Measurements from ENCODE around the gene HBD. TPM values are rescaled to one million over a fixed set of nuclear protein-coding genes. Genes with fewer than 3 reads are reported as not detected.

The HBD gene
- total RNA-seq, 2 experiments from 2014 or later = not detected

- Histone ChIP-seq H3K27ac (ENCODE audit: low read depth, low read length, poor library complexity, severe bottlenecking) (no peak overlapping the region), H3K9me3 (ENCODE audit: low read length) (no peaks in the 10 kb centered on the region), H2AFZ (ENCODE audit: low read length) (no peak overlapping the region), H3K4me3 (ENCODE audit: low read depth, low read length, poor library complexity, severe bottlenecking) (no peak overlapping the region), H3K9me2 (ENCODE audit: insufficient read depth, low read length) (no peaks in the 10 kb centered on the region), H3K4me2 (ENCODE audit: low read length) (no peak overlapping the region), H3K36me3 (ENCODE audit: insufficient read depth, low read length) (no peaks in the 10 kb centered on the region), H4K20me1 (ENCODE audit: insufficient read depth, low read length) (no peaks in the 10 kb centered on the region), H3K79me2 (ENCODE audit: insufficient read depth, low read depth, low read length) (no peaks in the 10 kb centered on the region), H3K4me1 (ENCODE audit: insufficient read depth, low read length, poor library complexity, severe bottlenecking) (no peaks in the 10 kb centered on the region)
- intact Hi-C loops (cut with micrococcal nuclease; ENCODE audit: unreplicated experiment) = no loop called here
- no TSS peak for BruUV-seq (replicated peaks)
- DNase-seq (ENCODE audit: low spot score) = no peak
- ChIA-PET POLR2A (no interaction called here), CTCF (ENCODE audit: unreplicated experiment) (no interaction called here)
- TF ChIP-seq CTCF (conservative IDR thresholded peaks at IDR 0.05; ENCODE audit: low read length) (no peak), EZH2phosphoT487 (IDR thresholded peaks at IDR 0.05; ENCODE audit: borderline replicate concordance, low read depth, low read length) (no peak)
Observed at GRCh38 chr11:5232176-5232575, 2.1 kb downstream of the HBD start.

DNA sequence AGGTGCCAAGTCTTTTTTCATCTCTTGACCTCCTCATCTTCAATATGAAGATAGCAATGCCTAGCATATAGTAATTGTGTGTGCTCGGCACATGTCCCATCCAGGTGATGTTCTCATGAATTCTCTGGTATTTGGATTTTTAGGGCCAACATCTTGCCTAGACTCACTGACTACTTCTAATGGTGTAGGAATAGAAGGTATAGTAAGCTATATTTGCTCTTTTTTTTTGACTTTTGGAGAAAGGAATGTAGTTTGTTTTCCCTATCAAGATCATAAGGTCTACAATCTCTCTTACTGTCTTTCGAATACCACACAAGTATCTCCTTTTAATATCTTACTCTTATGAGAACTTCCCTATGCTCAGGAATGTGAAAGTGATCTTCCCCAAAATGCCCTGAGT, 3.2 kb downstream of the HBD start:
- TF ChIP-seq CTCF (conservative IDR thresholded peaks at IDR 0.05; ENCODE audit: low read length) (no peak), EZH2phosphoT487 (IDR thresholded peaks at IDR 0.05; ENCODE audit: borderline replicate concordance, low read depth, low read length) (no peak)
- no peaks in the 10 kb centered on the region for H3K4me1 ChIP-seq (ENCODE audit: insufficient read depth, low read length, poor library complexity, severe bottlenecking)
- no peak overlapping the region for H3K4me2 ChIP-seq (ENCODE audit: low read length)
- no peak overlapping the region for H2AFZ ChIP-seq (ENCODE audit: low read length)
- H3K9me3 ChIP-seq (ENCODE audit: low read length) = no peaks in the 10 kb centered on the region
- DNase-seq (ENCODE audit: low spot score) = no peak
- no peaks in the 10 kb centered on the region for H3K79me2 ChIP-seq (ENCODE audit: insufficient read depth, low read depth, low read length)
- ChIA-PET CTCF (ENCODE audit: unreplicated experiment) (no interaction called here), POLR2A (interaction anchor here (0.6 kb wide), 1 partner anchor 1779 kb away, joined by 4 read pairs; no protein-coding TSS in a partner anchor)
- H3K27ac ChIP-seq (ENCODE audit: low read depth, low read length, poor library complexity, severe bottlenecking) = no peak overlapping the region
- BruUV-seq (replicated peaks) = no TSS peak
- H3K9me2 ChIP-seq (ENCODE audit: insufficient read depth, low read length) = no peaks in the 10 kb centered on the region
- H3K4me3 ChIP-seq (ENCODE audit: low read depth, low read length, poor library complexity, severe bottlenecking) = no peak overlapping the region
- intact Hi-C loops (cut with micrococcal nuclease; ENCODE audit: unreplicated experiment) = no loop called here
- H3K36me3 ChIP-seq (ENCODE audit: insufficient read depth, low read length) = no peaks in the 10 kb centered on the region
- no peaks in the 10 kb centered on the region for H4K20me1 ChIP-seq (ENCODE audit: insufficient read depth, low read length)

DNA sequence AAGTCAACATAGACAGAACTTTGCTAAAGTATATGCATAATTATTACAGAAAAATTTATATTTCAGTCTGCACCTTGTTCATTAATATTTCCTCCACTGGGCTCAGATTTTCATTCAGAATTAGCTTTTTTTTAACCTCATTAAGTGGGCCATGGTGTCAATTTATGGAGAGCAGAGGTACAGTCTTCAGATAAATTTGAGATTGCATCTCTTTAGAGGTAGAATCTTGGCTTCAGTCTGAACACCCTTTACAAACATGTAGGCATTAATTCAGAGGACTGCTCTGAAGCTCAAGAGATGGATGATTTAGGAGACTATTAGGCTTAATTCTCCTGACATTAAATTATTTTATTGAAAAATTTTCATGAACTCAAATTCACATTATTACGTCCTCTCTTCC, 4.0 kb downstream of the HBD start:
- no peak for DNase-seq (ENCODE audit: low spot score)
- no peak overlapping the region for H3K4me2 ChIP-seq (ENCODE audit: low read length)
- H3K9me2 ChIP-seq (ENCODE audit: insufficient read depth, low read length) = no peaks in the 10 kb centered on the region
- H3K36me3 ChIP-seq (ENCODE audit: insufficient read depth, low read length) = no peaks in the 10 kb centered on the region
- no peak overlapping the region for H2AFZ ChIP-seq (ENCODE audit: low read length)
- H3K27ac ChIP-seq (ENCODE audit: low read depth, low read length, poor library complexity, severe bottlenecking) = no peak overlapping the region
- POLR2A ChIA-PET = no interaction called here
- no TSS peak for BruUV-seq (replicated peaks)
- no peak overlapping the region for H3K4me3 ChIP-seq (ENCODE audit: low read depth, low read length, poor library complexity, severe bottlenecking)
- H4K20me1 ChIP-seq (ENCODE audit: insufficient read depth, low read length) = no peaks in the 10 kb centered on the region
- intact Hi-C loops (cut with micrococcal nuclease; ENCODE audit: unreplicated experiment) = no loop called here
- TF ChIP-seq EZH2phosphoT487 (IDR thresholded peaks at IDR 0.05; ENCODE audit: borderline replicate concordance, low read depth, low read length) = no peak
- TF ChIP-seq CTCF (conservative IDR thresholded peaks at IDR 0.05; ENCODE audit: low read length) = no peak
- H3K9me3 ChIP-seq (ENCODE audit: low read length) = no peaks in the 10 kb centered on the region
- CTCF ChIA-PET (ENCODE audit: unreplicated experiment) = no interaction called here
- H3K79me2 ChIP-seq (ENCODE audit: insufficient read depth, low read depth, low read length) = no peaks in the 10 kb centered on the region
- H3K4me1 ChIP-seq (ENCODE audit: insufficient read depth, low read length, poor library complexity, severe bottlenecking) = no peaks in the 10 kb centered on the region

All from OCI-LY7 (cell line).